IMR-90 (cell line): ENCODE data around the gene C2orf49. TPM values are rescaled to one million over a fixed set of nuclear protein-coding genes. Genes with fewer than 3 reads are reported as not detected.

Experiments used
- ATAC-seq: fragments of 200-7000 bp; cut with Tn5 transposase; 2 replicates; pipeline ENCODE4 v1.9.1; 2020; ENCODE audit warnings: low read depth, mild to moderate bottlenecking, moderate library complexity
- BruUV-seq: library from RNA; stranded (reverse); fragments of 400-500 nt; replicated peaks from 2 replicates; lab custom pipeline; 2021; lab: Mats Ljungman, UMichigan
- CTCF ChIA-PET: fragments of 300-600 bp; formaldehyde crosslinking; extraction: SDS; loops from one replicate; lab custom pipeline; 2021; ENCODE audit warnings: antibody characterized with exemption; lab: Yijun Ruan, JAX
- POLR2A ChIA-PET: fragments of 300-600 bp; sonication (Branson Sonifier 250); formaldehyde crosslinking; loops from one replicate; lab custom pipeline; 2022; ENCODE audit warnings: antibody characterized with exemption; ENCODE audit not compliant: unreplicated experiment; lab: Charles Lee
- DNase-seq: peaks from one replicate; pipeline ENCODE4 v3.0.0; 2013
- H2AFZ ChIP-seq: replicated peaks from 2 replicates; pipeline ENCODE3; 2013; ENCODE audit warnings: low read length, mild to moderate bottlenecking; ENCODE audit not compliant: poor library complexity
- H2AK5ac ChIP-seq: 2 replicates; pipeline ENCODE4 v1.6.1; 2013; ENCODE audit warnings: low read depth, low read length, inconsistent platforms
- H2AK9ac ChIP-seq: replicated peaks from 2 replicates; pipeline ENCODE3; 2013; ENCODE audit warnings: mild to moderate bottlenecking, low read depth, low read length, moderate library complexity; ENCODE audit not compliant: poor library complexity
- H2BK120ac ChIP-seq: 2 replicates; pipeline ENCODE4 v1.6.1; 2013; ENCODE audit warnings: low read depth, low read length, inconsistent platforms
- H2BK15ac ChIP-seq: 3 replicates; pipeline ENCODE4 v1.6.1; 2013; ENCODE audit warnings: low read depth, low read length, inconsistent platforms
- H2BK20ac ChIP-seq: 2 replicates; pipeline ENCODE4 v1.6.1; 2013; ENCODE audit warnings: low read depth, mild to moderate bottlenecking, inconsistent platforms, low read length, moderate library complexity
- H2BK5ac ChIP-seq: 2 replicates; pipeline ENCODE4 v1.6.1; 2013; ENCODE audit warnings: mild to moderate bottlenecking, low read depth, low read length, inconsistent platforms; ENCODE audit not compliant: poor library complexity, severe bottlenecking
- H3K14ac ChIP-seq: replicated peaks from 2 replicates; pipeline ENCODE4 v1.6.1; 2013; ENCODE audit warnings: low read depth, low read length, inconsistent platforms
- H3K18ac ChIP-seq: 2 replicates; pipeline ENCODE4 v1.6.1; 2013; ENCODE audit warnings: low read depth, low read length, control low read depth
- H3K23ac ChIP-seq: 2 replicates; pipeline ENCODE4 v1.6.1; 2013; ENCODE audit warnings: low read depth, low read length, inconsistent platforms
- H3K27ac ChIP-seq: 2 replicates; pipeline ENCODE4 v1.5.1; 2013; ENCODE audit warnings: mild to moderate bottlenecking, control low read depth, low read length; ENCODE audit not compliant: insufficient read depth
- H3K27me3 ChIP-seq: 2 replicates; pipeline ENCODE4 v1.6.1; 2013; ENCODE audit warnings: low read length; ENCODE audit not compliant: control insufficient read depth, insufficient read depth
- H3K36me3 ChIP-seq: 2 replicates; pipeline ENCODE4 v1.6.1; 2013; ENCODE audit warnings: low read length, mixed read lengths; ENCODE audit not compliant: control insufficient read depth, insufficient read depth
- H3K4ac ChIP-seq: 2 replicates; pipeline ENCODE4 v1.6.1; 2013; ENCODE audit warnings: low read depth, low read length, inconsistent platforms
- H3K4me1 ChIP-seq: 2 replicates; pipeline ENCODE4 v1.6.1; 2013; ENCODE audit warnings: low read length, mixed read lengths; ENCODE audit not compliant: control insufficient read depth, insufficient read depth
- H3K4me2 ChIP-seq: 2 replicates; pipeline ENCODE4 v1.6.1; 2013; ENCODE audit warnings: low read depth, mild to moderate bottlenecking, control low read depth, low read length, moderate library complexity
- H3K4me3 ChIP-seq: 2 replicates; pipeline ENCODE4 v1.5.1; 2013; ENCODE audit warnings: low read depth, mild to moderate bottlenecking, control low read depth, low read length, moderate library complexity; ENCODE audit not compliant: insufficient read depth
- H3K56ac ChIP-seq: 2 replicates; pipeline ENCODE4 v1.6.1; 2013; ENCODE audit warnings: low read length, inconsistent platforms; ENCODE audit not compliant: insufficient read depth; ENCODE audit errors: extremely low read depth
- H3K79me1 ChIP-seq, 2 experiments: 2 replicates each; pipeline ENCODE4 v1.6.1; 2013; ENCODE audit warnings: low read length in 2 of 2, inconsistent platforms in 1 of 2, low read depth in 1 of 2
- H3K9ac ChIP-seq: 2 replicates; pipeline ENCODE4 v1.6.1; 2013; ENCODE audit warnings: low read depth, low read length, control low read depth
- H3K9me1 ChIP-seq: 2 replicates; pipeline ENCODE4 v1.6.1; 2013; ENCODE audit warnings: low read length, inconsistent platforms; ENCODE audit not compliant: insufficient read depth
- H3K9me3 ChIP-seq: 2 replicates; pipeline ENCODE4 v1.6.1; 2013; ENCODE audit warnings: low read length; ENCODE audit not compliant: control insufficient read depth, insufficient read depth
- H4K20me1 ChIP-seq: 2 replicates; pipeline ENCODE4 v1.6.1; 2013; ENCODE audit warnings: low read length, inconsistent platforms; ENCODE audit not compliant: insufficient read depth
- H4K5ac ChIP-seq: 2 replicates; pipeline ENCODE4 v1.6.1; 2013; ENCODE audit warnings: mild to moderate bottlenecking, low read depth, low read length, control low read depth
- H4K8ac ChIP-seq, 2 experiments: 2 replicates each; pipeline ENCODE4 v1.6.1; 2013; ENCODE audit warnings: low read depth in 2 of 2, low read length in 2 of 2, control low read depth in 1 of 2, inconsistent platforms in 1 of 2
- H4K91ac ChIP-seq: 2 replicates; pipeline ENCODE4 v1.6.1; 2013; ENCODE audit warnings: low read depth, low read length, inconsistent platforms; ENCODE audit not compliant: insufficient read depth
- BHLHE40 ChIP-seq: fragments of 150-350 bp; IDR thresholded peaks from 2 replicates; pipeline ENCODE4 v1.6.1; 2016; ENCODE audit warnings: mild to moderate bottlenecking, low read depth, low read length
- CEBPB ChIP-seq: IDR thresholded peaks from 2 replicates; pipeline ENCODE4 v1.6.1; 2012; ENCODE audit warnings: low read depth, low read length, improper control_type of control experiment
- CHD1 ChIP-seq: IDR thresholded peaks from 2 replicates; pipeline ENCODE4 v1.6.1; 2012; ENCODE audit warnings: low read depth, low read length, improper control_type of control experiment
- FOS ChIP-seq: fragments of 150-350 bp; IDR thresholded peaks from 2 replicates; pipeline ENCODE4 v1.6.1; 2016; ENCODE audit warnings: low read depth, low read length
- MAFK ChIP-seq: IDR thresholded peaks from 2 replicates; pipeline ENCODE4 v1.6.1; 2012; ENCODE audit warnings: low read depth, low read length, improper control_type of control experiment
- MAZ ChIP-seq: IDR thresholded peaks from 2 replicates; pipeline ENCODE4 v1.6.1; 2012; ENCODE audit warnings: low read depth, mild to moderate bottlenecking, low read length, improper control_type of control experiment, moderate library complexity, borderline replicate concordance
- MXI1 ChIP-seq: IDR thresholded peaks from 2 replicates; pipeline ENCODE4 v1.6.1; 2012; ENCODE audit warnings: low read depth, mild to moderate bottlenecking, low read length, moderate library complexity, borderline replicate concordance
- NFE2L2 ChIP-seq: fragments of 150-350 bp; IDR thresholded peaks from 2 replicates; pipeline ENCODE4 v1.6.1; 2016; ENCODE audit warnings: low read depth, mild to moderate bottlenecking, low read length
- POLR2A ChIP-seq: IDR thresholded peaks from 2 replicates; pipeline ENCODE4 v1.6.1; 2012; ENCODE audit warnings: mild to moderate bottlenecking, low read depth, low read length
- RAD21 ChIP-seq: IDR thresholded peaks from 2 replicates; pipeline ENCODE4 v1.6.1; 2012; ENCODE audit warnings: low read length, improper control_type of control experiment
- RCOR1 ChIP-seq: IDR thresholded peaks from 2 replicates; pipeline ENCODE4 v1.6.1; 2012; ENCODE audit warnings: mild to moderate bottlenecking, low read length, improper control_type of control experiment; ENCODE audit not compliant: insufficient replicate concordance
- RFX5 ChIP-seq: IDR thresholded peaks from 2 replicates; pipeline ENCODE4 v1.8.0; 2012; ENCODE audit warnings: low read depth, mild to moderate bottlenecking, low read length, moderate library complexity
- SMC3 ChIP-seq: fragments of 150-350 bp; IDR thresholded peaks from 2 replicates; pipeline ENCODE4 v1.6.1; 2016; ENCODE audit warnings: low read depth, mild to moderate bottlenecking, antibody characterized with exemption, low read length, moderate library complexity
- whole genome bisulfite sequencing, 2 experiments: methylation state at CpG; one replicate each; pipeline versions ENCODE4 v1.1.5 to v1.1.7; 2013; ENCODE audit warnings: missing lambda C conversion rate in 2 of 2; ENCODE audit not compliant: insufficient read length in 1 of 2; ENCODE audit errors: extremely low coverage in 2 of 2; 5-methylcytosine and 5-hydroxymethylcytosine counted together
- dilution Hi-C: fragments of 300-500 bp; cut with HindIII; formaldehyde crosslinking; loops from one replicate; pipeline ENCODE4 v1.14.3; 2018; ENCODE audit warnings: low sequenced_read_pairs; ENCODE audit not compliant: unreplicated experiment
- in situ Hi-C: fragments of 300-500 bp; cut with MboI; formaldehyde crosslinking; loops from 3 replicates; pipeline ENCODE4 v1.14.3; 2019; ENCODE audit warnings: low sequenced_read_pairs, inconsistent platforms, mixed read lengths
- intact Hi-C: fragments of 100-400 bp; cut with micrococcal nuclease; formaldehyde crosslinking; loops from 2 replicates; pipeline ENCODE4 v1.10.0; 2022
- polyA plus RNA-seq, 3 experiments: library from polyadenylated mRNA; depleted of rRNA; stranded (reverse); fragments of >200 nt; gene quantifications; 2 replicates each; pipeline ENCODE4 v1.2.3, GENCODE V29; 2012; ENCODE audit warnings: low replicate concordance in 1 of 3
- total RNA-seq: library from RNA; depleted of rRNA; stranded (reverse); fragments of >200 nt; gene quantifications from 2 replicates; pipeline ENCODE4 v1.2.3, GENCODE V29; 2012
- TF ChIP-seq, protein P1 (sequence below): conservative IDR thresholded peaks from 2 replicates; pipeline ENCODE4 v1.5.1; 2012; ENCODE audit warnings: mild to moderate bottlenecking, low read depth, low read length, improper control_type of control experiment
- TF ChIP-seq, protein P2 (sequence below): fragments of 150-350 bp; IDR thresholded peaks from 2 replicates; pipeline ENCODE4 v1.6.1; 2017; ENCODE audit warnings: mild to moderate bottlenecking, antibody characterized with exemption, low read length, low read depth
- TF ChIP-seq, protein P3 (sequence below): fragments of 150-350 bp; IDR thresholded peaks from 2 replicates; pipeline ENCODE4 v1.6.1; 2016; ENCODE audit warnings: low read depth, mild to moderate bottlenecking, low read length, moderate library complexity, borderline replicate concordance

C2orf49 gene
- total and polyA plus RNA-seq, 2 of the 4 experiments (the other 2 are of a cell fraction), result 3.8 to 8.5 TPM

DNA sequence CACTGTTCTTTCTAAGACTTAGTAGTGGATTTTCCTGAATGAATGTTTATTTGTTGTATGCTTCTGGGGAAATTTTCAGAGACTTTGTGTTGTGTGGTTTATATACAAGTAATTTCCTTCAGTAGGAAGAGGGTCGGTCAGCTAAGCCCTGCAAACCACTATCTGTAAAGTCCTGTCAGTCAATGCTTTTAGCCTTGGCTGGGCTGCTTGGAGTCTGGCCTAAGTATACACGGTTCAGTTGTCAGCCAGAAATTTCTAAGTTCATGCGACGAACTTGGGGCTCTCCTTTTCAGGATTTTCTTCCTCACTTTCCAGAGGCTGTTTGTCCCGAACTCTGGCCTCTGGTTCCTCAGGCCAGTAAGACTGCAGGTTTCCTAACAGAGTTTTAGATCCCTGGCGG is 21.3 kb downstream of the C2orf49 start:
- TF ChIP-seq, protein P1, sequence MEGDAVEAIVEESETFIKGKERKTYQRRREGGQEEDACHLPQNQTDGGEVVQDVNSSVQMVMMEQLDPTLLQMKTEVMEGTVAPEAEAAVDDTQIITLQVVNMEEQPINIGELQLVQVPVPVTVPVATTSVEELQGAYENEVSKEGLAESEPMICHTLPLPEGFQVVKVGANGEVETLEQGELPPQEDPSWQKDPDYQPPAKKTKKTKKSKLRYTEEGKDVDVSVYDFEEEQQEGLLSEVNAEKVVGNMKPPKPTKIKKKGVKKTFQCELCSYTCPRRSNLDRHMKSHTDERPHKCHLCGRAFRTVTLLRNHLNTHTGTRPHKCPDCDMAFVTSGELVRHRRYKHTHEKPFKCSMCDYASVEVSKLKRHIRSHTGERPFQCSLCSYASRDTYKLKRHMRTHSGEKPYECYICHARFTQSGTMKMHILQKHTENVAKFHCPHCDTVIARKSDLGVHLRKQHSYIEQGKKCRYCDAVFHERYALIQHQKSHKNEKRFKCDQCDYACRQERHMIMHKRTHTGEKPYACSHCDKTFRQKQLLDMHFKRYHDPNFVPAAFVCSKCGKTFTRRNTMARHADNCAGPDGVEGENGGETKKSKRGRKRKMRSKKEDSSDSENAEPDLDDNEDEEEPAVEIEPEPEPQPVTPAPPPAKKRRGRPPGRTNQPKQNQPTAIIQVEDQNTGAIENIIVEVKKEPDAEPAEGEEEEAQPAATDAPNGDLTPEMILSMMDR, result no peak
- TF ChIP-seq CHD1, result no peak
- TF ChIP-seq, protein P2, sequence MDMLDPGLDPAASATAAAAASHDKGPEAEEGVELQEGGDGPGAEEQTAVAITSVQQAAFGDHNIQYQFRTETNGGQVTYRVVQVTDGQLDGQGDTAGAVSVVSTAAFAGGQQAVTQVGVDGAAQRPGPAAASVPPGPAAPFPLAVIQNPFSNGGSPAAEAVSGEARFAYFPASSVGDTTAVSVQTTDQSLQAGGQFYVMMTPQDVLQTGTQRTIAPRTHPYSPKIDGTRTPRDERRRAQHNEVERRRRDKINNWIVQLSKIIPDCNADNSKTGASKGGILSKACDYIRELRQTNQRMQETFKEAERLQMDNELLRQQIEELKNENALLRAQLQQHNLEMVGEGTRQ, result no peak
- TF ChIP-seq, protein P3, sequence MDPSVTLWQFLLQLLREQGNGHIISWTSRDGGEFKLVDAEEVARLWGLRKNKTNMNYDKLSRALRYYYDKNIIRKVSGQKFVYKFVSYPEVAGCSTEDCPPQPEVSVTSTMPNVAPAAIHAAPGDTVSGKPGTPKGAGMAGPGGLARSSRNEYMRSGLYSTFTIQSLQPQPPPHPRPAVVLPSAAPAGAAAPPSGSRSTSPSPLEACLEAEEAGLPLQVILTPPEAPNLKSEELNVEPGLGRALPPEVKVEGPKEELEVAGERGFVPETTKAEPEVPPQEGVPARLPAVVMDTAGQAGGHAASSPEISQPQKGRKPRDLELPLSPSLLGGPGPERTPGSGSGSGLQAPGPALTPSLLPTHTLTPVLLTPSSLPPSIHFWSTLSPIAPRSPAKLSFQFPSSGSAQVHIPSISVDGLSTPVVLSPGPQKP, result no peak
- TF ChIP-seq RAD21, result no peak
- TF ChIP-seq BHLHE40, result no peak
- TF ChIP-seq SMC3, result no peak
- TF ChIP-seq MAZ, result no peak
- TF ChIP-seq CEBPB, result no peak
- TF ChIP-seq MXI1, result no peak
- TF ChIP-seq NFE2L2, result no peak
- no peak for TF ChIP-seq POLR2A
- TF ChIP-seq RCOR1, result no peak
- TF ChIP-seq MAFK, result no peak
- TF ChIP-seq FOS, result no peak
- no peak for TF ChIP-seq RFX5
- Histone ChIP-seq H2BK20ac (no peak overlapping the region), H2BK5ac (no peak overlapping the region), H3K4me3 (no peak overlapping the region), H3K27me3 (no peaks in the 10 kb centered on the region), H3K27ac (no peak overlapping the region), H4K8ac (no peak overlapping the region), H4K91ac (no peak overlapping the region), H3K4ac (no peak overlapping the region), H3K23ac (no peak overlapping the region), H2BK15ac (no peak overlapping the region), H3K56ac (no peak overlapping the region), H3K9me3 (no peaks in the 10 kb centered on the region), H3K18ac (no peak overlapping the region), H4K20me1 (peaks cover 14% of the 10 kb centered on the region; the same call in 1 of the 2 replicates), H3K4me1 (peaks cover 4% of the 10 kb centered on the region; the same call in 1 of the 2 replicates), H3K79me1 (peaks cover 20 to 44% of the 10 kb centered on the region in 2 experiments), H2AK9ac (no peak overlapping the region), H3K9ac (no peak overlapping the region), H2AFZ (no peak overlapping the region), H3K36me3 (peaks cover 44% of the 10 kb centered on the region), H3K4me2 (no peak overlapping the region), H2AK5ac (no peak overlapping the region), H3K9me1 (0 out of 2 replicates have a peak, but pooled peaks cover 5% of the 10 kb centered on the region), H3K14ac (no peak overlapping the region), H4K5ac (no peak overlapping the region), H2BK120ac (no peak overlapping the region)
- dilution Hi-C loops (no loop called here), in situ Hi-C loops (no loop called here), intact Hi-C loops (no loop called here)
- DNase-seq (no peak), ATAC-seq (no peak)
- POLR2A ChIA-PET, result no interaction called here
- CTCF ChIA-PET, result no interaction called here
- no TSS peak for BruUV-seq
- WGBS, 2 experiments, result 89% methylated on average over 3 of the region's 6 CpGs; no CpG with 5 or more reads in 1 of the 2 experiments
